Right hindlimb (tissue), 1 donor: ENCODE data around the gene AMPD1.

Experiments used
- DNase-seq: peaks from one replicate; pipeline ENCODE4 v3.0.0-alpha.2; 2018

The AMPD1 gene

DNA sequence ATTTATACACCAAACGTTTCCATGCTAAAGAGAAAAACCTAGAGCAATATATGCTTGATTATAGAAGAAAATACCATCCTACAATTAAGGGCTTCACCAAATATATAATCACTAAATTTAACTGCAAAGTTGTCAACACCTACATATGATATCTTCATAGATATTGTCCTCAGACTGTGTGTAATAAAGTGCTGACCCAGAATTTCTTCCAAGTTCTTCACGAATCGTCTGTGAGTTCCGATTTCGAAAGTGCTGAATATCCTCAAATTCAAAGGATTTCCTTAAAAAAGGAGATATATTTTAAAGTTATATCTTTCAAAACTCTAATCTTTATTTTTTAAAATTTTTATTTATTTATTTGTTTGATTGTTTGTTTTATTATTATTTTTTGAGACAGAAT lies 72.0 kb downstream of the AMPD1 start:
- DNase-seq: no peak
